ENCODE data around the gene PRND.

Gene PRND

DNA sequence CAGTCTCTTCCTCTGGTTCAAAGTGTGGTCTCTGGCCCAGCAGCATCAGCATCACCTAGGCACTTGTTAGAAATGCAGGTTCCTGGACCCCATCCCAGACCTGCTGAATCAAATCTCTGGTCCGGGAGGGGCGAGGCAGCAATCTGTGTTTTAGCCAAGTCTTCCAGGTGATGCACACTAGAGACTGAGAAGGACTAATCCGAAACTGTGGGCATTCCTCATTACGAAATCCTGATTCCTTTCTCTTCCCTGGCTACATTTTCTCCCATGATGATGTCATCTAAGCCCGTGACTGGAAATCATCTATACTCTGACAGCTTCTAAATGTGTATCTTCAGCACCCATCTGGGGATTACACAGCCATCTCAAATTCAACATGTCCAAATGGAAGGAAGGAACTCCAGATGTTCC lies 39.7 kb upstream of the PRND start:
- TF ChIP-seq MAX (IDR thresholded peaks at IDR 0.05; ENCODE audit: low read depth, low read length) (no peak), CTCF (IDR thresholded peaks at IDR 0.05; ENCODE audit: low read depth, low read length) (no peak), POLR2A (IDR thresholded peaks at IDR 0.05; ENCODE audit: extremely low read depth, insufficient read length) (no peak), MYC (IDR thresholded peaks at IDR 0.05; ENCODE audit: low read depth, low read length) (no peak)
- H3K4me3 ChIP-seq (ENCODE audit: low read depth, low read length) = no peak overlapping the region
- no peak for DNase-seq (ENCODE audit: low read depth)

- DNase-seq (ENCODE audit: low read depth) = no peak
- TF ChIP-seq POLR2A (IDR thresholded peaks at IDR 0.05; ENCODE audit: extremely low read depth, insufficient read length) = no peak
- no peak for TF ChIP-seq MAX (IDR thresholded peaks at IDR 0.05; ENCODE audit: low read depth, low read length)
- TF ChIP-seq MYC (IDR thresholded peaks at IDR 0.05; ENCODE audit: low read depth, low read length) = no peak
- no peak for TF ChIP-seq CTCF (IDR thresholded peaks at IDR 0.05; ENCODE audit: low read depth, low read length)
- H3K4me3 ChIP-seq (ENCODE audit: low read depth, low read length) = no peak overlapping the region
These were observed 39.0 kb upstream of the PRND start for GRCh38 chr20:4682682-4683081.

DNA sequence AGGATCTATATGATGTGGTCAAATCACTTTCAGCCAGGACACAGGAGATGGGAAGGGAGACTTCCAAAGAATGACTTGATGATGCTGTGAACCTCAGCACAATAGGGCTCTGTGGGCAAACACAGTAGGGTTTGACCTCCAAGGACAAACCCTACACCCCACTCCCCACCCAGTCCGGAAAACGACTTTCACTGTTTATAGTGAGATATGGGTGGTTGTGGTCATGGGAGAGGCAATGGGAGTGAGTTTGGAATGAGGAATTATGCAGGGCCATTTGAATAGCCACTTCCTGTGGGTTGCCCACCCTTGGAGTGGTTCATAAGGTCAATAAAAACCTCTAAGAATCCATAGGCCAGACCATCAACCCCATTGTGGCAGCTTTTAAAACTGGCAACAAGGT lies 38.4 kb upstream of the PRND start:
- TF ChIP-seq MYC (IDR thresholded peaks at IDR 0.05; ENCODE audit: low read depth, low read length) (no peak), POLR2A (IDR thresholded peaks at IDR 0.05; ENCODE audit: extremely low read depth, insufficient read length) (no peak), MAX (IDR thresholded peaks at IDR 0.05; ENCODE audit: low read depth, low read length) (no peak), CTCF (IDR thresholded peaks at IDR 0.05; ENCODE audit: low read depth, low read length) (no peak)

GRCh38 chr20:4684837-4685413 lies 36.8 kb upstream of the PRND start:
- no peak overlapping the region for H3K4me3 ChIP-seq (ENCODE audit: low read depth, low read length)
- peak; percentile 53 for DNase-seq (ENCODE audit: low read depth)
- TF ChIP-seq MYC (IDR thresholded peaks at IDR 0.05; ENCODE audit: low read depth, low read length) (no peak), MAX (IDR thresholded peaks at IDR 0.05; ENCODE audit: low read depth, low read length) (no peak), CTCF (IDR thresholded peaks at IDR 0.05; ENCODE audit: low read depth, low read length) (no peak), POLR2A (IDR thresholded peaks at IDR 0.05; ENCODE audit: extremely low read depth, insufficient read length) (no peak)

More for the DNA sequence above, 38.4 kb upstream of the PRND start:
- H3K4me3 ChIP-seq (ENCODE audit: low read depth, low read length) = no peak overlapping the region
- DNase-seq (ENCODE audit: low read depth) = no peak

DNA sequence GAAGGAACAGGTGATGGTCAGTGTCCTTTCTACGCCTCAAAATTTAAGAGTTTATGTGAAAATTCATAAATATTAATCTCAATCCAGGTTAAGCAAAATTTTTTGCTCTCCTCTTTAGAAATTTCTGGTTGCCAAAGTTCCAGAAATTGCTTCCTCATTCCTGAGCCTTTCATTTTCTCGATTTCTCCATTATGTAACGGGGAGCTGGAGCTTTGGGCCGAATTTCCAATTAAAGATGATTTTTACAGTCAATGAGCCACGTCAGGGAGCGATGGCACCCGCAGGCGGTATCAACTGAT lies 35.8 kb upstream of the PRND start:
- TF ChIP-seq MAX (IDR thresholded peaks at IDR 0.05; ENCODE audit: low read depth, low read length) (no peak), POLR2A (IDR thresholded peaks at IDR 0.05; ENCODE audit: extremely low read depth, insufficient read length) (no peak), CTCF (IDR thresholded peaks at IDR 0.05; ENCODE audit: low read depth, low read length) (no peak), MYC (IDR thresholded peaks at IDR 0.05; ENCODE audit: low read depth, low read length) (no peak)
- DNase-seq (ENCODE audit: low read depth) = no peak
- H3K4me3 ChIP-seq (ENCODE audit: low read depth, low read length) = peak overlapping the region; percentile 68
